ENCODE measurements around the gene UGT8.

DNA sequence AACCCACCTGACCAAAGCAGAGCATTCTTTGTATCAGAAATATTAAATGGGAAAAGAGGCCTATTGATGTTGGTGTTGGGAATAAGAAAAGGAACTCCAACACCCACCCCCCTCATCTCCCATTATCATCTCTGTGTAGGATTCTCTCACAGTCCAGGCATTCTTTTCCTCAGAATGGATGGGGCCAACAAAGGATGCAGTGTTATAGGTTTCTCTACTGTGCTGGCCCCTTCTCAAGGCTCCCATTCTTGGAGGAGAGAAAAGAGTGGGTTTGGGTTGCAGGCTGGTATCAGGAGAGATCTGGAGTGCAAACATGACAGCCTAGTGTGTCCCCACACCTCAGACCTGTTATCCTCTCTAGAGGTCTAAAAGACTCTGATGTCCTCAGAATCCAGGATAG, 59.6 kb downstream of the UGT8 start:
- TF ChIP-seq, protein P1, sequence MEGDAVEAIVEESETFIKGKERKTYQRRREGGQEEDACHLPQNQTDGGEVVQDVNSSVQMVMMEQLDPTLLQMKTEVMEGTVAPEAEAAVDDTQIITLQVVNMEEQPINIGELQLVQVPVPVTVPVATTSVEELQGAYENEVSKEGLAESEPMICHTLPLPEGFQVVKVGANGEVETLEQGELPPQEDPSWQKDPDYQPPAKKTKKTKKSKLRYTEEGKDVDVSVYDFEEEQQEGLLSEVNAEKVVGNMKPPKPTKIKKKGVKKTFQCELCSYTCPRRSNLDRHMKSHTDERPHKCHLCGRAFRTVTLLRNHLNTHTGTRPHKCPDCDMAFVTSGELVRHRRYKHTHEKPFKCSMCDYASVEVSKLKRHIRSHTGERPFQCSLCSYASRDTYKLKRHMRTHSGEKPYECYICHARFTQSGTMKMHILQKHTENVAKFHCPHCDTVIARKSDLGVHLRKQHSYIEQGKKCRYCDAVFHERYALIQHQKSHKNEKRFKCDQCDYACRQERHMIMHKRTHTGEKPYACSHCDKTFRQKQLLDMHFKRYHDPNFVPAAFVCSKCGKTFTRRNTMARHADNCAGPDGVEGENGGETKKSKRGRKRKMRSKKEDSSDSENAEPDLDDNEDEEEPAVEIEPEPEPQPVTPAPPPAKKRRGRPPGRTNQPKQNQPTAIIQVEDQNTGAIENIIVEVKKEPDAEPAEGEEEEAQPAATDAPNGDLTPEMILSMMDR (IDR thresholded peaks at IDR 0.05) = no peak
- no peak for TF ChIP-seq POLR2A (IDR thresholded peaks at IDR 0.05; ENCODE audit: low read depth)
- no peak for TF ChIP-seq POLR2AphosphoS5 (IDR thresholded peaks at IDR 0.05)

Data from esophagus muscularis mucosa (tissue), 3 donors.